HCT116 (cell line): Measurements from ENCODE around the gene UBE2M. TPM values are rescaled to one million over a fixed set of nuclear protein-coding genes. Genes with fewer than 3 reads are reported as not detected.

Experiments
- ATAC-seq: fragments of 200-7000 bp; cut with Tn5 transposase; 2 replicates; pipeline ENCODE4 v1.9.1; 2020; ENCODE audit warnings: mild to moderate bottlenecking, moderate library complexity
- BruUV-seq: library from RNA; stranded (reverse); fragments of 400-500 nt; replicated peaks from 2 replicates; lab custom pipeline; 2021; lab: Mats Ljungman, UMichigan
- CTCF ChIA-PET: fragments of 300-600 bp; sonication (Branson Sonifier 250); formaldehyde crosslinking; loops from one replicate; lab custom pipeline; 2021; ENCODE audit warnings: antibody characterized with exemption; lab: Charles Lee
- POLR2A ChIA-PET: fragments of 300-600, 350-600 bp; sonication (Branson Sonifier 250); formaldehyde crosslinking; loops from one replicate; lab custom pipeline; 2021; ENCODE audit warnings: antibody characterized with exemption; lab: Charles Lee
- RAD21 ChIA-PET, 2 experiments: fragments of 300-600 bp; sonication (Branson Sonifier 250); formaldehyde crosslinking; loops; one replicate each; lab custom pipeline; 2023; ENCODE audit warnings: low total read pairs in 2 of 2; ENCODE audit not compliant: uncharacterized antibody in 2 of 2, unreplicated experiment in 2 of 2, low non-redundant PET in 1 of 2; lab: Charles Lee
- DNase-seq: peaks from one replicate; pipeline ENCODE4 v3.0.0-alpha.2; 2010; ENCODE audit warnings: low read depth, low spot score
- H2AFZ ChIP-seq: fragments of 200-600 bp; shearing (Covaris generic), sonication (generic); 2 replicates; pipeline ENCODE4 v1.6.1; 2017; ENCODE audit warnings: low read depth, mixed run types, mixed read lengths, antibody characterized with exemption, low read length; ENCODE audit not compliant: poor library complexity, severe bottlenecking
- H3K27ac ChIP-seq: 2 replicates; pipeline ENCODE4 v1.5.1; 2012; ENCODE audit warnings: low read depth, low read length
- H3K27me3 ChIP-seq: fragments of 200-600 bp; sonication (generic); 2 replicates; pipeline ENCODE4 v1.6.1; 2016; ENCODE audit warnings: mixed run types, low read length, mixed read lengths; ENCODE audit not compliant: insufficient read depth
- H3K36me3 ChIP-seq, 2 experiments: fragments of 200-500 bp in 1 of 2; fragments of 200-600 bp in 1 of 2; sonication (Bioruptor generic) in 1 of 2; sonication (generic) in 1 of 2; 2 replicates each; pipeline versions ENCODE4 v1.5.1 to v1.6.1; 2014 to 2016; ENCODE audit warnings: low read length in 2 of 2, inconsistent platforms in 1 of 2, mixed read lengths in 1 of 2, mixed run types in 1 of 2; ENCODE audit not compliant: insufficient read depth in 2 of 2, control insufficient read depth in 1 of 2
- H3K4me1 ChIP-seq, 2 experiments: fragments of 200-600 bp in 1 of 2; sonication (generic) in 1 of 2; 2 replicates each; pipeline versions ENCODE4 v1.5.1 to v1.6.1; 2012 to 2017; ENCODE audit warnings: low read length in 2 of 2, inconsistent platforms in 1 of 2, mild to moderate bottlenecking in 1 of 2, mixed read lengths in 1 of 2, mixed run types in 1 of 2, moderate library complexity in 1 of 2; ENCODE audit not compliant: insufficient read depth in 2 of 2, control insufficient read depth in 1 of 2
- H3K4me2 ChIP-seq: fragments of 200-600 bp; sonication (generic); 2 replicates; pipeline ENCODE4 v1.6.1; 2017; ENCODE audit warnings: mixed run types, low read length, mixed read lengths
- H3K4me3 ChIP-seq, 2 experiments: fragments of 200-600 bp in 1 of 2; sonication (generic) in 1 of 2; replicated peaks in 1 of 2; 2 replicates each; pipeline ENCODE4 v1.5.1; 2011 to 2016; ENCODE audit warnings: low read length in 2 of 2, control low read depth in 1 of 2, low read depth in 1 of 2, mild to moderate bottlenecking in 1 of 2, mixed read lengths in 1 of 2, mixed run types in 1 of 2
- H3K79me2 ChIP-seq: fragments of 200-600 bp; sonication (generic); 2 replicates; pipeline ENCODE4 v1.6.1; 2017; ENCODE audit warnings: mild to moderate bottlenecking, mixed run types, low read length, moderate library complexity, mixed read lengths; ENCODE audit not compliant: insufficient read depth
- H3K9ac ChIP-seq: fragments of 200-600 bp; sonication (generic); 2 replicates; pipeline ENCODE4 v1.6.1; 2016; ENCODE audit warnings: low read length, mixed read lengths
- H3K9me2 ChIP-seq: fragments of 200-600 bp; sonication (generic), shearing (Covaris generic); 2 replicates; pipeline ENCODE4 v1.6.1; 2017; ENCODE audit warnings: mixed run types, mild to moderate bottlenecking, moderate library complexity; ENCODE audit not compliant: insufficient read depth
- H3K9me3 ChIP-seq, 2 experiments: fragments of 200-500 bp in 1 of 2; fragments of 200-600 bp in 1 of 2; sonication (Bioruptor generic) in 1 of 2; sonication (generic) in 1 of 2; 2 replicates each; pipeline ENCODE4 v1.6.1; 2014 to 2017; ENCODE audit warnings: low read length in 2 of 2, mixed read lengths in 2 of 2, inconsistent platforms in 1 of 2, low read depth in 1 of 2, mild to moderate bottlenecking in 1 of 2, mixed run types in 1 of 2, moderate library complexity in 1 of 2; ENCODE audit not compliant: control insufficient read depth in 1 of 2, insufficient read depth in 1 of 2
- H4K20me1 ChIP-seq: fragments of 200-600 bp; sonication (generic), shearing (Covaris generic); 2 replicates; pipeline ENCODE4 v1.6.1; 2017; ENCODE audit warnings: mixed run types, mild to moderate bottlenecking, moderate library complexity; ENCODE audit not compliant: insufficient read depth
- EGR1 ChIP-seq: IDR thresholded peaks from 2 replicates; pipeline ENCODE4 v1.6.1; 2012; ENCODE audit warnings: low read depth
- ELF1 ChIP-seq: IDR thresholded peaks from 2 replicates; pipeline ENCODE4 v1.6.1; 2012; ENCODE audit warnings: low read depth, borderline replicate concordance
- POLR2A ChIP-seq: IDR thresholded peaks from 2 replicates; pipeline ENCODE4 v1.7.0; 2011; ENCODE audit warnings: borderline replicate concordance; ENCODE audit not compliant: insufficient read depth, insufficient read length; ENCODE audit errors: extremely low read depth
- POLR2AphosphoS5 ChIP-seq: IDR thresholded peaks from 2 replicates; pipeline ENCODE4 v1.6.1; 2011; ENCODE audit warnings: mild to moderate bottlenecking, low read depth, low read length, moderate library complexity
- RAD21 ChIP-seq: IDR thresholded peaks from 2 replicates; pipeline ENCODE4 v1.6.1; 2012; ENCODE audit warnings: low read depth, mild to moderate bottlenecking
- SIN3A ChIP-seq: IDR thresholded peaks from 2 replicates; pipeline ENCODE4 v1.6.1; 2012; ENCODE audit warnings: low read depth
- SP1 ChIP-seq: IDR thresholded peaks from 2 replicates; pipeline ENCODE4 v1.6.1; 2012; ENCODE audit warnings: low read depth
- SRF ChIP-seq: IDR thresholded peaks from 2 replicates; pipeline ENCODE4 v1.6.1; 2012; ENCODE audit warnings: low read depth
- ZNF274 ChIP-seq: fragments of 200-500 bp; sonication (Bioruptor generic); IDR thresholded peaks from 2 replicates; pipeline ENCODE4 v1.6.1; 2014; ENCODE audit warnings: mild to moderate bottlenecking, low read depth, low read length, inconsistent platforms
- intact Hi-C: fragments of 100-400 bp; cut with micrococcal nuclease; formaldehyde crosslinking; loops from 2 replicates; pipeline ENCODE4 v1.10.0; 2022
- total RNA-seq: library from RNA; stranded (reverse); gene quantifications from one replicate; pipeline ENCODE4 v1.2.1, GENCODE V29; 2021; ENCODE audit not compliant: unreplicated experiment

The UBE2M gene
- total RNA-seq, 1 experiment from 2014 or later: 120 TPM

- peaks cover 58% of the 10 kb centered on the region for H3K79me2 ChIP-seq
- TF ChIP-seq EGR1: no peak
- no peak for TF ChIP-seq ZNF274
- TF ChIP-seq ELF1: no peak
- no peak for TF ChIP-seq SIN3A
- no peak for TF ChIP-seq RAD21
- DNase-seq (no peak), ATAC-seq (no peak)
- H3K27me3 ChIP-seq: no peaks in the 10 kb centered on the region
- peaks cover 26 to 52% of the 10 kb centered on the region in 2 experiments for H3K4me1 ChIP-seq
- POLR2A ChIA-PET: interaction anchor here (1.2 to 3.3 kb wide), 5 partner anchors 9 to 36 kb away, joined by 3 to 33 read pairs (median 8); partner anchors contain the start of genes MZF1, TRIM28 and ZBTB45
- CTCF ChIA-PET: interaction anchor here (2.4 kb wide), 1 partner anchor 36 kb away, joined by 20 read pairs; the partner anchor contains the start of gene ZBTB45
- H3K27ac ChIP-seq: peak overlapping the region; percentile 98; the same call in 1 of the 2 replicates
- H2AFZ ChIP-seq: no peak overlapping the region
- peak overlapping the region; percentile 94; the same call in 1 of the 2 replicates for H3K9ac ChIP-seq
- no peaks in the 10 kb centered on the region for H3K9me2 ChIP-seq
- RAD21 ChIA-PET: interaction anchor here in 1 of 2 experiments (1.7 kb wide), 1 partner anchor 37 kb away, joined by 6 read pairs; the partner anchor contains the start of gene ZBTB45
- H3K4me3 ChIP-seq: peak overlapping the region; percentile 91 to 93; a peak in 2 of 4 replicates
- H4K20me1 ChIP-seq: no peaks in the 10 kb centered on the region; the same call in 1 of the 2 replicates
- H3K9me3 ChIP-seq: no peaks in the 10 kb centered on the region
- intact Hi-C loops: no loop called here
- TSS peak; percentile 14 for BruUV-seq
- H3K4me2 ChIP-seq: peak overlapping the region; percentile 92
- H3K36me3 ChIP-seq: peaks cover 13 to 26% of the 10 kb centered on the region in 2 experiments; a peak in 3 of 4 replicates
Observed at GRCh38 chr19:58555920-58556621, 2.3 kb downstream of the UBE2M start.

GRCh38 chr19:58555369-58555885 is 3.0 kb downstream of the UBE2M start:
- TF ChIP-seq SRF (no peak), POLR2A (no peak), POLR2AphosphoS5 (no peak), SP1 (no peak)
- TF ChIP-seq, all 23 proteins: peak for 0
- Histone ChIP-seq H3K4me2 (peak overlapping the region; percentile 92), H3K36me3 (peaks cover 18 to 32% of the 10 kb centered on the region in 2 experiments; a peak in 3 of 4 replicates), H3K9me2 (no peaks in the 10 kb centered on the region), H2AFZ (no peak overlapping the region), H3K9ac (peak overlapping the region; percentile 94), H3K4me3 (peak overlapping the region; percentile 91 to 93), H3K79me2 (peaks cover 58% of the 10 kb centered on the region), H4K20me1 (no peaks in the 10 kb centered on the region; the same call in 1 of the 2 replicates), H3K9me3 (no peaks in the 10 kb centered on the region), H3K27ac (peak overlapping the region; percentile 82), H3K4me1 (peaks cover 25 to 50% of the 10 kb centered on the region in 2 experiments), H3K27me3 (no peaks in the 10 kb centered on the region)
- ChIA-PET CTCF (interaction anchor here (2.4 kb wide), 1 partner anchor 35 kb away, joined by 20 read pairs; the partner anchor contains the start of gene ZBTB45), RAD21 (interaction anchor here in 1 of 2 experiments (1.6 to 1.7 kb wide), 2 partner anchors 36 to 41 kb away, joined by 3 to 6 read pairs; partner anchors contain the start of gene ZBTB45), POLR2A (interaction anchor here (0.8 to 3.3 kb wide), 7 partner anchors 8 to 41 kb away, joined by 3 to 33 read pairs (median 8); partner anchors contain the start of genes MZF1, TRIM28 and ZBTB45)
- no peak for ATAC-seq
- intact Hi-C loops: no loop called here
- DNase-seq: no peak
- TSS peak; percentile 7 for BruUV-seq
